ENCODE measurements around the gene GNAQ. TPM values are rescaled to one million over a fixed set of nuclear protein-coding genes. Genes with fewer than 3 reads are reported as not detected.
A peak's percentile ranks its signal among the peaks of the same experiment; 100 is the strongest.

GNAQ gene
- total and polyA plus RNA-seq, 2 donors: 42.2 to 78.5 TPM

GRCh38 chr9:77985996-77986395 is 45.6 kb downstream of the GNAQ start:
- DNase-seq (ENCODE audit: extremely low spot score): no peak
- H3K27ac ChIP-seq (ENCODE audit: low read depth): no peak overlapping the region
- H3K4me3 ChIP-seq (ENCODE audit: low read depth, low read length): no peak overlapping the region
- H3K36me3 ChIP-seq (ENCODE audit: insufficient read depth): no peaks in the 10 kb centered on the region
- 94% methylated on average over 1 of the region's 1 CpG for WGBS
- no peaks in the 10 kb centered on the region for H3K4me1 ChIP-seq (ENCODE audit: insufficient read depth)

- Histone ChIP-seq H3K4me3 (ENCODE audit: low read depth, low read length) (no peak overlapping the region), H3K27ac (ENCODE audit: low read depth) (no peak overlapping the region), H3K36me3 (ENCODE audit: insufficient read depth) (no peaks in the 10 kb centered on the region), H3K4me1 (ENCODE audit: insufficient read depth) (no peaks in the 10 kb centered on the region)
- DNase-seq (ENCODE audit: extremely low spot score): no peak
- 80% methylated on average over 1 of the region's 1 CpG for WGBS
Measured at GRCh38 chr9:77983320-77983662, 48.3 kb downstream of the GNAQ start.

GRCh38 chr9:77982581-77983319 is 48.9 kb downstream of the GNAQ start:
- H3K27ac ChIP-seq (ENCODE audit: low read depth): no peak overlapping the region
- H3K4me1 ChIP-seq (ENCODE audit: insufficient read depth): no peaks in the 10 kb centered on the region
- no peak overlapping the region for H3K4me3 ChIP-seq (ENCODE audit: low read depth, low read length)
- H3K36me3 ChIP-seq (ENCODE audit: insufficient read depth): no peaks in the 10 kb centered on the region
- DNase-seq (ENCODE audit: extremely low spot score): no peak
- WGBS: 86% methylated on average over 7 of the region's 7 CpGs

GRCh38 chr9:77981907-77982306 is 49.7 kb downstream of the GNAQ start:
- Histone ChIP-seq H3K4me3 (ENCODE audit: low read depth, low read length) (no peak overlapping the region), H3K4me1 (ENCODE audit: insufficient read depth) (no peaks in the 10 kb centered on the region), H3K36me3 (ENCODE audit: insufficient read depth) (no peaks in the 10 kb centered on the region), H3K27ac (ENCODE audit: low read depth) (peak overlapping the region; percentile 10)
- DNase-seq (ENCODE audit: extremely low spot score): no peak
- WGBS: 81% methylated on average over 1 of the region's 1 CpG

- 15% methylated on average over 2 of the region's 2 CpGs for WGBS
- H3K4me1 ChIP-seq (ENCODE audit: insufficient read depth): no peaks in the 10 kb centered on the region
- no peak overlapping the region for H3K27ac ChIP-seq (ENCODE audit: low read depth)
- DNase-seq (ENCODE audit: extremely low spot score): peak; percentile 31
- H3K4me3 ChIP-seq (ENCODE audit: low read depth, low read length): no peak overlapping the region
- no peaks in the 10 kb centered on the region for H3K36me3 ChIP-seq (ENCODE audit: insufficient read depth)
Measured at GRCh38 chr9:77981332-77981731, 50.3 kb downstream of the GNAQ start.

GRCh38 chr9:77980622-77981021 is 51.0 kb downstream of the GNAQ start:
- no peaks in the 10 kb centered on the region for H3K36me3 ChIP-seq (ENCODE audit: insufficient read depth)
- no peaks in the 10 kb centered on the region for H3K4me1 ChIP-seq (ENCODE audit: insufficient read depth)
- peak; percentile 28 for DNase-seq (ENCODE audit: extremely low spot score)
- H3K4me3 ChIP-seq (ENCODE audit: low read depth, low read length): no peak overlapping the region
- peak overlapping the region; percentile 32 for H3K27ac ChIP-seq (ENCODE audit: low read depth)

- DNase-seq (ENCODE audit: extremely low spot score): no peak
- Histone ChIP-seq H3K27ac (ENCODE audit: low read depth) (no peak overlapping the region), H3K36me3 (ENCODE audit: insufficient read depth) (no peaks in the 10 kb centered on the region), H3K4me3 (ENCODE audit: low read depth, low read length) (no peak overlapping the region), H3K4me1 (ENCODE audit: insufficient read depth) (no peaks in the 10 kb centered on the region)
- 82% methylated on average over 3 of the region's 3 CpGs for WGBS
Measured at GRCh38 chr9:77978086-77978781, 53.4 kb downstream of the GNAQ start.

- no peaks in the 10 kb centered on the region for H3K4me1 ChIP-seq (ENCODE audit: insufficient read depth)
- no peak overlapping the region for H3K4me3 ChIP-seq (ENCODE audit: low read depth, low read length)
- WGBS: 59% methylated on average over 4 of the region's 4 CpGs
- H3K36me3 ChIP-seq (ENCODE audit: insufficient read depth): no peaks in the 10 kb centered on the region
- DNase-seq (ENCODE audit: extremely low spot score): no peak
- H3K27ac ChIP-seq (ENCODE audit: low read depth): peak overlapping the region; percentile 39
Measured at GRCh38 chr9:77977210-77977611, 54.4 kb downstream of the GNAQ start.

- no peak overlapping the region for H3K27ac ChIP-seq (ENCODE audit: low read depth)
- 79% methylated on average over 5 of the region's 5 CpGs for WGBS
- no peaks in the 10 kb centered on the region for H3K4me1 ChIP-seq (ENCODE audit: insufficient read depth)
- no peaks in the 10 kb centered on the region for H3K36me3 ChIP-seq (ENCODE audit: insufficient read depth)
- DNase-seq (ENCODE audit: extremely low spot score): no peak
- no peak overlapping the region for H3K4me3 ChIP-seq (ENCODE audit: low read depth, low read length)
Measured at GRCh38 chr9:77975806-77976205, 55.8 kb downstream of the GNAQ start.

- no peak for DNase-seq (ENCODE audit: extremely low spot score)
- Histone ChIP-seq H3K4me3 (ENCODE audit: low read depth, low read length) (no peak overlapping the region), H3K27ac (ENCODE audit: low read depth) (no peak overlapping the region), H3K36me3 (ENCODE audit: insufficient read depth) (no peaks in the 10 kb centered on the region), H3K4me1 (ENCODE audit: insufficient read depth) (no peaks in the 10 kb centered on the region)
- 51% methylated on average over 2 of the region's 2 CpGs for WGBS
Measured at GRCh38 chr9:77975036-77975435, 56.6 kb downstream of the GNAQ start.

GRCh38 chr9:77974434-77974833 is 57.2 kb downstream of the GNAQ start:
- no peaks in the 10 kb centered on the region for H3K36me3 ChIP-seq (ENCODE audit: insufficient read depth)
- no peak overlapping the region for H3K27ac ChIP-seq (ENCODE audit: low read depth)
- no peak overlapping the region for H3K4me3 ChIP-seq (ENCODE audit: low read depth, low read length)
- WGBS: 64% methylated on average over 2 of the region's 2 CpGs
- no peaks in the 10 kb centered on the region for H3K4me1 ChIP-seq (ENCODE audit: insufficient read depth)
- no peak for DNase-seq (ENCODE audit: extremely low spot score)

GRCh38 chr9:77969083-77969482 is 62.5 kb downstream of the GNAQ start:
- no peak overlapping the region for H3K4me3 ChIP-seq (ENCODE audit: low read depth, low read length)
- DNase-seq (ENCODE audit: extremely low spot score): no peak
- 95% methylated on average over 4 of the region's 4 CpGs for WGBS
- H3K4me1 ChIP-seq (ENCODE audit: insufficient read depth): no peaks in the 10 kb centered on the region
- no peaks in the 10 kb centered on the region for H3K36me3 ChIP-seq (ENCODE audit: insufficient read depth)
- no peak overlapping the region for H3K27ac ChIP-seq (ENCODE audit: low read depth)

- DNase-seq (ENCODE audit: extremely low spot score): no peak
- Histone ChIP-seq H3K27ac (ENCODE audit: low read depth) (no peak overlapping the region), H3K4me1 (ENCODE audit: insufficient read depth) (no peaks in the 10 kb centered on the region), H3K36me3 (ENCODE audit: insufficient read depth) (no peaks in the 10 kb centered on the region), H3K4me3 (ENCODE audit: low read depth, low read length) (no peak overlapping the region)
- WGBS: 86% methylated on average over 3 of the region's 3 CpGs
Measured at GRCh38 chr9:77968506-77968905, 63.1 kb downstream of the GNAQ start.

GRCh38 chr9:77966718-77967117 is 64.9 kb downstream of the GNAQ start:
- 90% methylated on average over 8 of the region's 8 CpGs for WGBS
- H3K36me3 ChIP-seq (ENCODE audit: insufficient read depth): no peaks in the 10 kb centered on the region
- no peak for DNase-seq (ENCODE audit: extremely low spot score)
- no peak overlapping the region for H3K4me3 ChIP-seq (ENCODE audit: low read depth, low read length)
- H3K27ac ChIP-seq (ENCODE audit: low read depth): no peak overlapping the region
- no peaks in the 10 kb centered on the region for H3K4me1 ChIP-seq (ENCODE audit: insufficient read depth)
